Esophagus (tissue), 2 donors: ENCODE results near the gene TMEM156. TPM values are rescaled to one million over a fixed set of nuclear protein-coding genes. Genes with fewer than 3 reads are reported as not detected.
"Not testable (repeated sequence)": the region's sequence is repeated elsewhere in the genome, so short reads cannot be mapped to it uniquely, and the experiment has no call there.

Experiments used
- H3K27ac ChIP-seq, 2 donors: one replicate each; pipeline ENCODE4 v1.5.1; 2013; ENCODE audit warnings: low read depth in 2 of 2, mild to moderate bottlenecking in 2 of 2, inconsistent platforms in 1 of 2, low read length in 1 of 2, moderate library complexity in 1 of 2
- H3K27me3 ChIP-seq, 2 donors: one replicate each; pipeline ENCODE4 v1.6.1; 2013; ENCODE audit warnings: low read length in 2 of 2, control low read depth in 1 of 2, mild to moderate bottlenecking in 1 of 2; ENCODE audit not compliant: insufficient read depth in 2 of 2, control insufficient read depth in 1 of 2
- H3K36me3 ChIP-seq, 2 donors: one replicate each; pipeline ENCODE4 v1.6.1; 2013; ENCODE audit warnings: low read length in 1 of 2; ENCODE audit not compliant: control insufficient read depth in 2 of 2, insufficient read depth in 2 of 2
- H3K4me1 ChIP-seq, 2 donors: one replicate each; pipeline ENCODE4 v1.6.1; 2013; ENCODE audit warnings: low read length in 1 of 2; ENCODE audit not compliant: control insufficient read depth in 2 of 2, insufficient read depth in 2 of 2
- H3K4me3 ChIP-seq, 2 donors: one replicate each; pipeline ENCODE4 v1.5.1; 2013; ENCODE audit warnings: low read length in 2 of 2, mild to moderate bottlenecking in 2 of 2, low read depth in 1 of 2, moderate library complexity in 1 of 2
- H3K9me3 ChIP-seq, 2 donors: one replicate each; pipeline ENCODE4 v1.6.1; 2013; ENCODE audit warnings: mild to moderate bottlenecking in 2 of 2, low read depth in 1 of 2, low read length in 1 of 2, moderate library complexity in 1 of 2; ENCODE audit not compliant: control insufficient read depth in 2 of 2, insufficient read depth in 1 of 2
- WGBS, 2 donors: extraction: QIAGEN DNeasy Blood & Tissue Kit; methylation state at CpG; one replicate each; pipeline ENCODE4 v1.1.7; 2013; 5-methylcytosine and 5-hydroxymethylcytosine counted together
- polyA plus RNA-seq, 2 donors: library from polyadenylated mRNA; stranded (reverse); fragments of 200-250 nt; gene quantifications; one replicate each; pipeline ENCODE4 v1.2.3, GENCODE V29; 2013
- donor health status: healthy with polysubstance abuse.
- donor health status: Bipolar disorder and iron deficiency.

Gene TMEM156
- polyA plus RNA-seq, 2 donors = 0.25 to 0.81 TPM

GRCh38 chr4:39031590-39032020 is 604 bp downstream of the TMEM156 start:
- not testable (repeated sequence) for H3K4me1 ChIP-seq, H3K4me3 ChIP-seq, H3K9me3 ChIP-seq, H3K27ac ChIP-seq, H3K27me3 ChIP-seq, H3K36me3 ChIP-seq
- 80 to 83% methylated on average over 6 of the region's 6 CpGs for WGBS, 2 donors

GRCh38 chr4:39030725-39031124 is 1.5 kb downstream of the TMEM156 start:
- H3K36me3 ChIP-seq = no peaks in the 10 kb centered on the region
- no peaks in the 10 kb centered on the region for H3K9me3 ChIP-seq
- H3K4me1 ChIP-seq = no peaks in the 10 kb centered on the region
- H3K4me3 ChIP-seq = no peak overlapping the region
- WGBS, 2 donors = 74 to 75% methylated on average over 3 of the region's 3 CpGs
- H3K27me3 ChIP-seq = no peaks in the 10 kb centered on the region
- no peak overlapping the region for H3K27ac ChIP-seq

GRCh38 chr4:39029752-39030694 is 2.2 kb downstream of the TMEM156 start:
- no peaks in the 10 kb centered on the region for H3K9me3 ChIP-seq
- no peaks in the 10 kb centered on the region for H3K36me3 ChIP-seq
- H3K4me3 ChIP-seq = no peak overlapping the region
- no peaks in the 10 kb centered on the region for H3K27me3 ChIP-seq
- no peak overlapping the region for H3K27ac ChIP-seq
- no peaks in the 10 kb centered on the region for H3K4me1 ChIP-seq

GRCh38 chr4:39026096-39026495 is 6.1 kb downstream of the TMEM156 start:
- Histone ChIP-seq H3K27ac (no peak overlapping the region), H3K4me1 (no peaks in the 10 kb centered on the region), H3K27me3 (no peaks in the 10 kb centered on the region), H3K4me3 (no peak overlapping the region), H3K9me3 (no peaks in the 10 kb centered on the region), H3K36me3 (no peaks in the 10 kb centered on the region)

GRCh38 chr4:39025552-39026085 is 6.6 kb downstream of the TMEM156 start:
- H3K4me3 ChIP-seq = no peak overlapping the region
- no peaks in the 10 kb centered on the region for H3K4me1 ChIP-seq
- WGBS, 2 donors = 83 to 89% methylated on average over 4 of the region's 4 CpGs
- no peaks in the 10 kb centered on the region for H3K27me3 ChIP-seq
- no peak overlapping the region for H3K27ac ChIP-seq
- no peaks in the 10 kb centered on the region for H3K36me3 ChIP-seq
- no peaks in the 10 kb centered on the region for H3K9me3 ChIP-seq

- no peaks in the 10 kb centered on the region for H3K9me3 ChIP-seq
- WGBS, 2 donors = 95 to 96% methylated on average over 3 of the region's 3 CpGs
- H3K36me3 ChIP-seq = no peaks in the 10 kb centered on the region
- H3K27ac ChIP-seq = no peak overlapping the region
- H3K4me1 ChIP-seq = no peaks in the 10 kb centered on the region
- no peaks in the 10 kb centered on the region for H3K27me3 ChIP-seq
- H3K4me3 ChIP-seq = no peak overlapping the region
Observed at GRCh38 chr4:39024311-39024865, 7.8 kb downstream of the TMEM156 start.

GRCh38 chr4:39023059-39023458 is 9.2 kb downstream of the TMEM156 start:
- WGBS, 2 donors = 91 to 96% methylated on average over 1 of the region's 1 CpG
- H3K27ac ChIP-seq = no peak overlapping the region
- no peaks in the 10 kb centered on the region for H3K4me1 ChIP-seq
- no peaks in the 10 kb centered on the region for H3K36me3 ChIP-seq
- H3K9me3 ChIP-seq = no peaks in the 10 kb centered on the region
- H3K27me3 ChIP-seq = no peaks in the 10 kb centered on the region
- H3K4me3 ChIP-seq = no peak overlapping the region

- 90 to 91% methylated on average over 2 of the region's 2 CpGs for WGBS, 2 donors
- no peaks in the 10 kb centered on the region for H3K9me3 ChIP-seq
Observed at GRCh38 chr4:39022241-39022640, 10.0 kb downstream of the TMEM156 start.

GRCh38 chr4:39021631-39022030 is 10.6 kb downstream of the TMEM156 start:
- Histone ChIP-seq H3K27ac (no peak overlapping the region), H3K36me3 (no peaks in the 10 kb centered on the region), H3K4me3 (no peak overlapping the region), H3K4me1 (no peaks in the 10 kb centered on the region), H3K27me3 (no peaks in the 10 kb centered on the region), H3K9me3 (no peaks in the 10 kb centered on the region)
- WGBS, 2 donors = 92 to 93% methylated on average over 3 of the region's 3 CpGs

More at GRCh38 chr4:39022241-39022640, 10.0 kb downstream of the TMEM156 start:
- H3K4me1 ChIP-seq = no peaks in the 10 kb centered on the region
- no peaks in the 10 kb centered on the region for H3K36me3 ChIP-seq
- no peak overlapping the region for H3K27ac ChIP-seq
- no peaks in the 10 kb centered on the region for H3K27me3 ChIP-seq
- H3K4me3 ChIP-seq = no peak overlapping the region
